Measurements from ENCODE around the gene EDN2. TPM values are rescaled to one million over a fixed set of nuclear protein-coding genes. Genes with fewer than 3 reads are reported as not detected.

EDN2 gene
- total RNA-seq, 1 donor from 2014 or later, result 0.27 TPM

DNA sequence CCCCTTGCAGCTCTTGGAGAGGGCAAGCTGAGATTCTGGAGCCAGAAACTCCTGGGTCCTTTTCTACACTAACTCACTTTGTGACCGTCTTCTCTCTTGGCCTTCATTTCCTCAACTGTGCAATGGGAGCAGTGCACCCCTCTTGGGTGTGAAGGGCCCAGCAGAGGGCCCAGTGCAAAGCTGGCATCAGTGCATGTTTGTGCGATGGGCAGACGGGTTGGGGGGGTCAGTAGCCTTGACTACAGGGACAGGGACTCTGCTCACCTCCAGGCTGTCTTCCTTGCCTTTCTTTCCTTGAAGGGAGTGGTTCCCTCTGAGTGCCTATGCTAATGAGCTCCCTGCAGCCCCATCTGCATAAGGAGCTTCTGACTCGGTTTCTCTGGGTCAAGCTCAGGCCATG, 51.0 kb downstream of the EDN2 start:
- DNase-seq, result no peak
- no peak for ATAC-seq
- intact Hi-C loops (cut with micrococcal nuclease), result no loop called here

- ATAC-seq (peak; percentile 90), DNase-seq (peak; percentile 94)
- intact Hi-C loops (cut with micrococcal nuclease), result no loop called here
Observed at GRCh38 chr1:41432481-41433280, 51.8 kb downstream of the EDN2 start.

DNA sequence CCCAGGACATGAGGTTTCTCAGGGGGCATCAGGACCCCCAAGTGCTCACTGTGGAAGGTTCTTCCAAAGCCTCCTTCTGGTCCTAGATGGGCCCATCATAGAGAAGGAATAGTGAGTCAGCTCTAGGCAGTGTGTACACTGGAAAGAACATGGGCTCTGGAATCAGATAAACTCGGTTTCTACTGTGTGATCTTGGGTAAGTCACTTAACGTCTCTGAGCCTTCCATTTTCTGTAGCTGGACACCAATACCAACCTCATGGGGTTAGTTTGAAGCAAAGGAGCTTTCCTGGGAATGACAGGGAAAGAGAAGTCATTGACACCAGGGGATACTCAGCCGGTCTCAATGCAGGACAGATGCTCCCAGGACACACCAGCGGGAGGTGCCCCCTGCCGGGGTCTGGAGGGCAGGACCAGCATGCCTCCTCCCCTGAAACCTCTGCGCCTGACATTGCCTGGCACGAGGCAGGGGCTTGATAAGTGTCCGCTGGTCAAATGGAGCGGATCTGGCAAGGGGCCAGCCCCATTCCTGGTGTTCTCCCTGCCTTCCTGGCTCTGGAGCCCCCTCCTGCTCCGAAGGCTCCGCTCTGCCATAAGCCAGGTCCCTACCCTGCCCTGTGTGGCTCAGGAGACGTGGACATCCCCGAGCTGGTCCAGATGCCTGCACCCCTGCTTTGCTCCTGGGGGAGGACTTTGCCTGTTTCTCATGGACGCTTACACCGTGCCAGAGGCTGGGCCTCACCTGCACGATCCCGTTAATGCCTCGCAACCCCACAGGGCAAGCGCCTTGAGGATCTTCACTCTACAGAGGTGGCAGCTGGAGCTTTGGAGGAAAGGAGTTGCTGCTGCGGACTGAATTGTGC, 52.8 kb downstream of the EDN2 start:
- ATAC-seq (peak; percentile 22), DNase-seq (peak; percentile 74)
- intact Hi-C loops (cut with micrococcal nuclease), result no loop called here

DNA sequence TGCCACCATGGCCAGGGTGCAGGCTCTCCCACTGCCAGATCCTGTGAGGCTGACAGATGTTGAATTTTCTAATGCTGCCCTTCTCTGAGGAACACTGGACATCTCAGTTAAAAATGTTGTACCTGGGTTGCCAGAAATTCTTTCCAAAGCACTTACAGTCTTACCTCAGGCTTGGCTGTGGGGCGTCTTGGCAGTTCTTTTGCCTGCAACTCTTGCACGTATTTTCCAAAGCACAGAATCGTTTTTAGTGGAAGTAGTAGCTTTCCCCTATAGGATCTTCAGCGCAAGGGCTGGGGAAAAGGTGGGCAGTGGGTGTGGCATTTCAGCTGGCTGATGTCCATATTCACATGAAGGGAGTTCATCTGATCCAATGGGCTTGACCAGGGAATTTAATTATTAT, 53.9 kb downstream of the EDN2 start:
- ATAC-seq (no peak), DNase-seq (no peak)
- intact Hi-C loops (cut with micrococcal nuclease), result no loop called here

GRCh38 chr1:41430069-41430468, 54.4 kb downstream of the EDN2 start:
- ATAC-seq, result no peak
- intact Hi-C loops (cut with micrococcal nuclease), result no loop called here
- no peak for DNase-seq

DNA sequence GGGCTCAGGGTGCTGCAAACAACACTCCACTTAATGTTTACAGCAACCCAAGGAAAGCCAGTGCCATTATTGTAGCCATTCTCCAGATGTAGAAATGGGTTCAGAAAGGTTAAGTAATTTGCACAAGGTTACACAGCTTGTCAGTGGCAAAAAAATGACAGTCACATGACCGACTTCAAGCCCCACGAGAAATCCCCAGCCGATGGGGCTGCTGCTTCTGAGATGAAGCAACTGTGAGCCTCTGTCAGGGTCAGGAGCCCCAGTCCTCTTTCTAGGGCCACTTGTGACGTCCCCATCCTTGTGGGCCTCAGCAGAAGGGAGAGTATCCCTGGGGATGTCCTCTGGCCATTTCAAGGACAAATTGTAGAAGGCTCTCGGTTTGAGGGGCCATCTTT, 54.8 kb downstream of the EDN2 start:
- DNase-seq (no peak), ATAC-seq (no peak)
- intact Hi-C loops (cut with micrococcal nuclease), result no loop called here

Other genes with a start within 250 kb of the EDN2 start
- 44.0 TPM for gene SCMH1, start 242.4 kb downstream of the EDN2 start, total RNA-seq
- gene FOXO6, start 123.2 kb downstream of the EDN2 start, total RNA-seq, result 3.4 TPM